Measurements from ENCODE around the gene GPAT3. TPM values are rescaled to one million over a fixed set of nuclear protein-coding genes. Genes with fewer than 3 reads are reported as not detected.
"Not testable (repeated sequence)": the region's sequence is repeated elsewhere in the genome, so short reads cannot be mapped to it uniquely, and the experiment has no call there.

Gene GPAT3
- total and polyA plus RNA-seq, 8 donors: 1.7 to 18.9 (median 4.0) TPM; not detected in 1

GRCh38 chr4:83509156-83509585, 26.7 kb upstream of the GPAT3 start:
- H3K4me3 ChIP-seq, H3K27ac ChIP-seq, H3K27me3 ChIP-seq, H3K36me3 ChIP-seq, H3K9me3 ChIP-seq, H3K4me1 ChIP-seq: not testable (repeated sequence)
- 57 to 69% (median 60%) methylated on average over 3 of the region's 3 CpGs for WGBS, 5 donors
- peak; percentile 34 to 74 for DNase-seq
- intact Hi-C loops (cut with DNase I; ENCODE audit: low total_unique reads): loop anchor here (5.0 kb wide), 1 partner anchor 133 kb away; no protein-coding TSS in a partner anchor
- TF ChIP-seq POLR2AphosphoS5 (IDR thresholded peaks at IDR 0.05): peak in 1 of 3 donors; percentile 16
- TF ChIP-seq CTCF (IDR thresholded peaks at IDR 0.05): peak in 5 of 7 experiments; percentile 62 to 95 (median 74)

GRCh38 chr4:83510442-83510841, 25.5 kb upstream of the GPAT3 start:
- no peaks in the 10 kb centered on the region for H3K36me3 ChIP-seq
- no peaks in the 10 kb centered on the region for H3K27me3 ChIP-seq
- H3K27ac ChIP-seq: no peak overlapping the region
- intact Hi-C loops (cut with DNase I; ENCODE audit: low total_unique reads): loop anchor here (10.0 kb wide), 1 partner anchor 64 kb away; no protein-coding TSS in a partner anchor
- no peaks in the 10 kb centered on the region for H3K4me1 ChIP-seq
- H3K4me3 ChIP-seq: no peak overlapping the region
- TF ChIP-seq CTCF (IDR thresholded peaks at IDR 0.05) (no peak), POLR2A (IDR thresholded peaks at IDR 0.05) (no peak), EP300 (IDR thresholded peaks at IDR 0.05) (no peak), POLR2AphosphoS5 (IDR thresholded peaks at IDR 0.05) (no peak)
- 71 to 97% (median 91%) methylated on average over 3 to 4 of the region's 4 CpGs for WGBS, 5 donors
- no peak for DNase-seq
- no peaks in the 10 kb centered on the region for H3K9me3 ChIP-seq

GRCh38 chr4:83516042-83516772, 19.7 kb upstream of the GPAT3 start:
- no peak overlapping the region for H3K4me3 ChIP-seq
- H3K9me3 ChIP-seq: no peaks in the 10 kb centered on the region
- 43 to 80% (median 71%) methylated on average over 3 of the region's 3 CpGs for WGBS, 5 donors
- no peak overlapping the region for H3K27ac ChIP-seq
- H3K36me3 ChIP-seq: no peaks in the 10 kb centered on the region
- intact Hi-C loops (cut with DNase I; ENCODE audit: low total_unique reads): loop anchor here (10.0 kb wide), 1 partner anchor 59 kb away; no protein-coding TSS in a partner anchor
- no peak for DNase-seq
- H3K4me1 ChIP-seq: no peaks in the 10 kb centered on the region
- TF ChIP-seq CTCF (IDR thresholded peaks at IDR 0.05) (no peak), POLR2A (IDR thresholded peaks at IDR 0.05) (no peak), EP300 (IDR thresholded peaks at IDR 0.05) (no peak), POLR2AphosphoS5 (IDR thresholded peaks at IDR 0.05) (no peak)
- no peaks in the 10 kb centered on the region for H3K27me3 ChIP-seq

DNA sequence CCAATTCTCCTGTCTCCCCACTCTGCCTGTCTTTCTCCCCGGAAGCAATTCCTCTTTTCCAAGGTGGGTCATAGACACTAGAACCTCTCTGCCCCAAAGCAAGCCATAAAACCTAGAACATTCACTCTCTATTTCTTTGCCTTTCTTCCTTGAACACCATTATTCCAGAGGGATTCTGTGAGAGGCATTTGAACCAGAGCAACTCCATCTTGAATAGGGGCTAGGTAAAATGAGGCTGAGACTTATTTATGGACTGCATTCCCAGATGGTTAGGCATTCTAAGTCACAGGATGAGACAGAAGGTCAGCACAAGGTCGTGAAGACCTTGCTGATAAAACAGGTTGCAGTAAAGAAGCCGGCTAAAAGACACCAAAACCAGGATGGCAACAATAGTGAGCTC, 13.7 kb upstream of the GPAT3 start:
- Histone ChIP-seq H3K4me1 (no peaks in the 10 kb centered on the region), H3K4me3 (no peak overlapping the region), H3K27ac (no peak overlapping the region), H3K27me3 (no peaks in the 10 kb centered on the region), H3K36me3 (no peaks in the 10 kb centered on the region), H3K9me3 (peaks cover 1 to 20% (median 7%) of the 10 kb centered on the region in 4 donors)
- intact Hi-C loops (cut with DNase I; ENCODE audit: low total_unique reads): no loop called here
- no peak for DNase-seq
- 59 to 77% (median 68%) methylated on average over 3 of the region's 3 CpGs for WGBS, 5 donors
- TF ChIP-seq POLR2A (IDR thresholded peaks at IDR 0.05): no peak

DNA sequence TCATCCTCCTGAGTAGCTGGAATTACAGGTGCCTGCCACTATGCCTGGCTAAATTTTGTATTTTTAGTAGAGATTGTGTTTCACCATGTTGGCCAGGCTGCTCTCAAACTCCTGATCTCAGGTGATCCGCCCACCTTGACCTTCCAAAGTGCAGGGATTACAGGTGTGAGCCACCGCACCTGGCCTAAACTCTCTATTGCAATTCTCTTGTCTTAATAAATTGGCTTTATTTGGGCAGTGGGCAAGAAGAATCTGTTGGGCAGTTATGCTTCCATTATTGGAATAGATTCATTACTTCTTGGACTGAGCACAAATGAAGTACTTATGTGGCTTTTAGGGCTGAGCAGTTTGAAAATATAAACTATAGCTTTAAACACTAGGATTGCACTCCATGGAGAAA, 8.2 kb upstream of the GPAT3 start:
- no peak for DNase-seq
- H3K27ac ChIP-seq: no peak overlapping the region
- peaks cover 4 to 33% (median 16%) of the 10 kb centered on the region in 4 donors for H3K9me3 ChIP-seq
- H3K27me3 ChIP-seq: peaks cover 0 to 13% (median 0%) of the 10 kb centered on the region in 3 donors
- no peaks in the 10 kb centered on the region for H3K36me3 ChIP-seq
- 89 to 95% (median 93%) methylated on average over 2 of the region's 2 CpGs for WGBS, 5 donors
- H3K4me3 ChIP-seq: no peak overlapping the region
- H3K4me1 ChIP-seq: no peaks in the 10 kb centered on the region
- TF ChIP-seq POLR2A (IDR thresholded peaks at IDR 0.05) (no peak), EP300 (IDR thresholded peaks at IDR 0.05) (no peak), CTCF (IDR thresholded peaks at IDR 0.05) (no peak), POLR2AphosphoS5 (IDR thresholded peaks at IDR 0.05) (no peak)
- intact Hi-C loops (cut with DNase I; ENCODE audit: low total_unique reads): no loop called here
